ENCODE data around the gene CBR1. TPM values are rescaled to one million over a fixed set of nuclear protein-coding genes. Genes with fewer than 3 reads are reported as not detected.

Gene CBR1
- total and polyA plus RNA-seq, 2 of the 8 experiments (the other 6 are each of a cell fraction or from before 2014, with no cell fraction given), result 1.8 to 207 TPM

DNA sequence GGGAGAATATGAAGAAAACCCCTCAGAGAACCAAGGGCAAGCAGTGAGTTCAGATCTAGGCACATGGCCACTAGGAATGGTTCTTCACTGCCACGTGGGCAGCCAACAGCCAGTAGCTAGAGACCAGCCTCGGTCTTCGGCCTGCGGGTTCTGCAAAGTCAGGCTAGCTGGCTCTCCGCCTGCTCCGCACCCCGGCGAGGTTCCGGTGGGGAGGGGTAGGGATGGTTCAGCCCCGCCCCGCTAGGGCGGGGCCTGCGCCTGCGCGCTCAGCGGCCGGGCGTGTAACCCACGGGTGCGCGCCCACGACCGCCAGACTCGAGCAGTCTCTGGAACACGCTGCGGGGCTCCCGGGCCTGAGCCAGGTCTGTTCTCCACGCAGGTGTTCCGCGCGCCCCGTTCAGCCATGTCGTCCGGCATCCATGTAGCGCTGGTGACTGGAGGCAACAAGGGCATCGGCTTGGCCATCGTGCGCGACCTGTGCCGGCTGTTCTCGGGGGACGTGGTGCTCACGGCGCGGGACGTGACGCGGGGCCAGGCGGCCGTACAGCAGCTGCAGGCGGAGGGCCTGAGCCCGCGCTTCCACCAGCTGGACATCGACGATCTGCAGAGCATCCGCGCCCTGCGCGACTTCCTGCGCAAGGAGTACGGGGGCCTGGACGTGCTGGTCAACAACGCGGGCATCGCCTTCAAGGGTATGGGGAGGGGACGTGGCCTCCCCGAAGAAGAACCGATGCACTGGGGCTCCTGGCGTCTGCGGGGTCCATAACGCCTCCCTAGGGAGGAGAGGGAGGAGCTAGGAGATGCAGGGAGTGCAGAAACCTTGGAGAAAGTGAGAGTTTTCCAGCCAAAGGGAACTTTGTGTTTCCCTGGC is at the start of gene CBR1 (continued):
- peak in 1 of 2 experiments; percentile 54; a peak in 1 of 4 replicates for TF ChIP-seq HDAC2 (IDR thresholded peaks at IDR 0.05; ENCODE audit: borderline replicate concordance in 1 of 2, low read depth in 2 of 2, low read length in 2 of 2)
- TF ChIP-seq SP1 (IDR thresholded peaks at IDR 0.05; ENCODE audit: low read depth, low read length), result no peak
- no peak for TF ChIP-seq GTF2F1 (IDR thresholded peaks at IDR 0.05; ENCODE audit: borderline replicate concordance, low read depth, low read length)
- no peak for TF ChIP-seq TAF1 (IDR thresholded peaks at IDR 0.05; ENCODE audit: low read depth, low read length)
- no peak for TF ChIP-seq POU5F1 (IDR thresholded peaks at IDR 0.05; ENCODE audit: low read depth, low read length)
- no peak for TF ChIP-seq KDM1A (IDR thresholded peaks at IDR 0.05; ENCODE audit: borderline replicate concordance, low read length)
- no peak for TF ChIP-seq TAF7 (optimal IDR thresholded peaks at IDR 0.05; ENCODE audit: borderline replicate concordance, low read depth, low read length)
- TF ChIP-seq, protein P1, sequence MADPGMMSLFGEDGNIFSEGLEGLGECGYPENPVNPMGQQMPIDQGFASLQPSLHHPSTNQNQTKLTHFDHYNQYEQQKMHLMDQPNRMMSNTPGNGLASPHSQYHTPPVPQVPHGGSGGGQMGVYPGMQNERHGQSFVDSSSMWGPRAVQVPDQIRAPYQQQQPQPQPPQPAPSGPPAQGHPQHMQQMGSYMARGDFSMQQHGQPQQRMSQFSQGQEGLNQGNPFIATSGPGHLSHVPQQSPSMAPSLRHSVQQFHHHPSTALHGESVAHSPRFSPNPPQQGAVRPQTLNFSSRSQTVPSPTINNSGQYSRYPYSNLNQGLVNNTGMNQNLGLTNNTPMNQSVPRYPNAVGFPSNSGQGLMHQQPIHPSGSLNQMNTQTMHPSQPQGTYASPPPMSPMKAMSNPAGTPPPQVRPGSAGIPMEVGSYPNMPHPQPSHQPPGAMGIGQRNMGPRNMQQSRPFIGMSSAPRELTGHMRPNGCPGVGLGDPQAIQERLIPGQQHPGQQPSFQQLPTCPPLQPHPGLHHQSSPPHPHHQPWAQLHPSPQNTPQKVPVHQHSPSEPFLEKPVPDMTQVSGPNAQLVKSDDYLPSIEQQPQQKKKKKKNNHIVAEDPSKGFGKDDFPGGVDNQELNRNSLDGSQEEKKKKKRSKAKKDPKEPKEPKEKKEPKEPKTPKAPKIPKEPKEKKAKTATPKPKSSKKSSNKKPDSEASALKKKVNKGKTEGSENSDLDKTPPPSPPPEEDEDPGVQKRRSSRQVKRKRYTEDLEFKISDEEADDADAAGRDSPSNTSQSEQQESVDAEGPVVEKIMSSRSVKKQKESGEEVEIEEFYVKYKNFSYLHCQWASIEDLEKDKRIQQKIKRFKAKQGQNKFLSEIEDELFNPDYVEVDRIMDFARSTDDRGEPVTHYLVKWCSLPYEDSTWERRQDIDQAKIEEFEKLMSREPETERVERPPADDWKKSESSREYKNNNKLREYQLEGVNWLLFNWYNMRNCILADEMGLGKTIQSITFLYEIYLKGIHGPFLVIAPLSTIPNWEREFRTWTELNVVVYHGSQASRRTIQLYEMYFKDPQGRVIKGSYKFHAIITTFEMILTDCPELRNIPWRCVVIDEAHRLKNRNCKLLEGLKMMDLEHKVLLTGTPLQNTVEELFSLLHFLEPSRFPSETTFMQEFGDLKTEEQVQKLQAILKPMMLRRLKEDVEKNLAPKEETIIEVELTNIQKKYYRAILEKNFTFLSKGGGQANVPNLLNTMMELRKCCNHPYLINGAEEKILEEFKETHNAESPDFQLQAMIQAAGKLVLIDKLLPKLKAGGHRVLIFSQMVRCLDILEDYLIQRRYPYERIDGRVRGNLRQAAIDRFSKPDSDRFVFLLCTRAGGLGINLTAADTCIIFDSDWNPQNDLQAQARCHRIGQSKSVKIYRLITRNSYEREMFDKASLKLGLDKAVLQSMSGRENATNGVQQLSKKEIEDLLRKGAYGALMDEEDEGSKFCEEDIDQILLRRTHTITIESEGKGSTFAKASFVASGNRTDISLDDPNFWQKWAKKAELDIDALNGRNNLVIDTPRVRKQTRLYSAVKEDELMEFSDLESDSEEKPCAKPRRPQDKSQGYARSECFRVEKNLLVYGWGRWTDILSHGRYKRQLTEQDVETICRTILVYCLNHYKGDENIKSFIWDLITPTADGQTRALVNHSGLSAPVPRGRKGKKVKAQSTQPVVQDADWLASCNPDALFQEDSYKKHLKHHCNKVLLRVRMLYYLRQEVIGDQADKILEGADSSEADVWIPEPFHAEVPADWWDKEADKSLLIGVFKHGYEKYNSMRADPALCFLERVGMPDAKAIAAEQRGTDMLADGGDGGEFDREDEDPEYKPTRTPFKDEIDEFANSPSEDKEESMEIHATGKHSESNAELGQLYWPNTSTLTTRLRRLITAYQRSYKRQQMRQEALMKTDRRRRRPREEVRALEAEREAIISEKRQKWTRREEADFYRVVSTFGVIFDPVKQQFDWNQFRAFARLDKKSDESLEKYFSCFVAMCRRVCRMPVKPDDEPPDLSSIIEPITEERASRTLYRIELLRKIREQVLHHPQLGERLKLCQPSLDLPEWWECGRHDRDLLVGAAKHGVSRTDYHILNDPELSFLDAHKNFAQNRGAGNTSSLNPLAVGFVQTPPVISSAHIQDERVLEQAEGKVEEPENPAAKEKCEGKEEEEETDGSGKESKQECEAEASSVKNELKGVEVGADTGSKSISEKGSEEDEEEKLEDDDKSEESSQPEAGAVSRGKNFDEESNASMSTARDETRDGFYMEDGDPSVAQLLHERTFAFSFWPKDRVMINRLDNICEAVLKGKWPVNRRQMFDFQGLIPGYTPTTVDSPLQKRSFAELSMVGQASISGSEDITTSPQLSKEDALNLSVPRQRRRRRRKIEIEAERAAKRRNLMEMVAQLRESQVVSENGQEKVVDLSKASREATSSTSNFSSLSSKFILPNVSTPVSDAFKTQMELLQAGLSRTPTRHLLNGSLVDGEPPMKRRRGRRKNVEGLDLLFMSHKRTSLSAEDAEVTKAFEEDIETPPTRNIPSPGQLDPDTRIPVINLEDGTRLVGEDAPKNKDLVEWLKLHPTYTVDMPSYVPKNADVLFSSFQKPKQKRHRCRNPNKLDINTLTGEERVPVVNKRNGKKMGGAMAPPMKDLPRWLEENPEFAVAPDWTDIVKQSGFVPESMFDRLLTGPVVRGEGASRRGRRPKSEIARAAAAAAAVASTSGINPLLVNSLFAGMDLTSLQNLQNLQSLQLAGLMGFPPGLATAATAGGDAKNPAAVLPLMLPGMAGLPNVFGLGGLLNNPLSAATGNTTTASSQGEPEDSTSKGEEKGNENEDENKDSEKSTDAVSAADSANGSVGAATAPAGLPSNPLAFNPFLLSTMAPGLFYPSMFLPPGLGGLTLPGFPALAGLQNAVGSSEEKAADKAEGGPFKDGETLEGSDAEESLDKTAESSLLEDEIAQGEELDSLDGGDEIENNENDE (IDR thresholded peaks at IDR 0.05; ENCODE audit: insufficient replicate concordance, low read length), result no peak
- TF ChIP-seq JUN (IDR thresholded peaks at IDR 0.05; ENCODE audit: low read depth, low read length), result no peak
- TF ChIP-seq CBX5 (IDR thresholded peaks at IDR 0.05; ENCODE audit: low read depth, low read length), result no peak

All from H1 (cell line).